Measurements from ENCODE around the gene CAMK2N2. TPM values are rescaled to one million over a fixed set of nuclear protein-coding genes. Genes with fewer than 3 reads are reported as not detected.
A peak's percentile ranks its signal among the peaks of the same experiment; 100 is the strongest.

Gene CAMK2N2
- total RNA-seq, 4 donors from 2014 or later = not detected

GRCh38 chr3:184249412-184250166, 11.8 kb downstream of the CAMK2N2 start, which contains the start of gene EEF1AKMT4:
Gene EEF1AKMT4, plus strand, starts transcription at chr3:184249672. Its CDS starts 23 bp downstream, at chr3:184249695.
- Histone ChIP-seq H3K36me3 (peaks cover 9 to 11% of the 10 kb centered on the region in 2 donors), H3K4me1 (peaks cover 18 to 30% of the 10 kb centered on the region in 2 donors), H3K9me3 (no peaks in the 10 kb centered on the region), H3K27me3 (no peaks in the 10 kb centered on the region), H3K27ac (peak within 1 kb of the TSS; percentile 51 to 82 (median 68)), H3K4me3 (replicated peaks in 1 of 3) (peak within 1 kb of the TSS; percentile 64 to 91 (median 89))
- intact Hi-C loops (cut with DNase I) = loop anchor here (10.0 kb wide), 1 partner anchor 355 kb away; no protein-coding TSS in a partner anchor
- 0 to 1% methylated on average over 10 to 40 of the region's 54 CpGs for WGBS, 2 donors
- TF ChIP-seq POLR2A (IDR thresholded peaks at IDR 0.05) = peak in 1 of 2 donors; percentile 63
- TF ChIP-seq, protein P1, sequence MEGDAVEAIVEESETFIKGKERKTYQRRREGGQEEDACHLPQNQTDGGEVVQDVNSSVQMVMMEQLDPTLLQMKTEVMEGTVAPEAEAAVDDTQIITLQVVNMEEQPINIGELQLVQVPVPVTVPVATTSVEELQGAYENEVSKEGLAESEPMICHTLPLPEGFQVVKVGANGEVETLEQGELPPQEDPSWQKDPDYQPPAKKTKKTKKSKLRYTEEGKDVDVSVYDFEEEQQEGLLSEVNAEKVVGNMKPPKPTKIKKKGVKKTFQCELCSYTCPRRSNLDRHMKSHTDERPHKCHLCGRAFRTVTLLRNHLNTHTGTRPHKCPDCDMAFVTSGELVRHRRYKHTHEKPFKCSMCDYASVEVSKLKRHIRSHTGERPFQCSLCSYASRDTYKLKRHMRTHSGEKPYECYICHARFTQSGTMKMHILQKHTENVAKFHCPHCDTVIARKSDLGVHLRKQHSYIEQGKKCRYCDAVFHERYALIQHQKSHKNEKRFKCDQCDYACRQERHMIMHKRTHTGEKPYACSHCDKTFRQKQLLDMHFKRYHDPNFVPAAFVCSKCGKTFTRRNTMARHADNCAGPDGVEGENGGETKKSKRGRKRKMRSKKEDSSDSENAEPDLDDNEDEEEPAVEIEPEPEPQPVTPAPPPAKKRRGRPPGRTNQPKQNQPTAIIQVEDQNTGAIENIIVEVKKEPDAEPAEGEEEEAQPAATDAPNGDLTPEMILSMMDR (IDR thresholded peaks at IDR 0.05) = peak in 3 of 6 experiments; percentile 8 to 28 (median 17)
- peak; percentile 96 to 98 for DNase-seq

GRCh38 chr3:184248454-184249411, 12.6 kb downstream of the CAMK2N2 start, which contains the start of gene ALG3:
Gene ALG3, minus strand, starts transcription at chr3:184248962. Its CDS starts 22 bp downstream, at chr3:184248940.
- Histone ChIP-seq H3K4me1 (peaks cover 16 to 27% of the 10 kb centered on the region in 2 donors), H3K4me3 (replicated peaks in 1 of 3) (peak within 1 kb of the TSS; percentile 64 to 91 (median 89)), H3K36me3 (peaks cover 17 to 20% of the 10 kb centered on the region in 2 donors), H3K9me3 (no peaks in the 10 kb centered on the region), H3K27me3 (no peaks in the 10 kb centered on the region), H3K27ac (peak within 1 kb of the TSS; percentile 51 to 82 (median 68))
- intact Hi-C loops (cut with DNase I) = loop anchor here (10.0 kb wide), 1 partner anchor 354 kb away; no protein-coding TSS in a partner anchor
- WGBS, 2 donors = 0% methylated on average over 21 to 35 of the region's 49 CpGs
- TF ChIP-seq, protein P1 (IDR thresholded peaks at IDR 0.05) = peak in 1 of 6 experiments; percentile 13
- peak; percentile 3 to 69 for TF ChIP-seq POLR2A (IDR thresholded peaks at IDR 0.05)
- DNase-seq = peak; percentile 81 to 82

DNA sequence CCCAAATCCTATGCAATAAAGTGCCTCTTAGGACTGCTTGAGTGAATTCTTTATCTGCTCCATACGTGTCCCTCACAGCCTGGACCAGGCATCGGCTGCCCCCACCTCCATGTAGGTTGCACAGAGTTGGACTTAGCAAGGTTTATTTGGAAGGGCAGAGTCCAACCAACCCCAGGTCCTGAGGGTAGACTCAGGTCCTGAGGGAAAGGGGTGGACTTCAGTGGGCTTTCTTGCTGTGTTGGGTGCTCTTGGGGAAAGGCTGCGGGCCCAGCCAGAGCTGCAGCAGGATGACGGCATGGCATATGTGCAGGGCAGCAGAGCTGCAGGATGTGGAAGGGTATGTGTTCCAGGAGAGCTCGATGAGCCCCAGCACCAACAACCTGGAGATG, 19.1 kb downstream of the CAMK2N2 start:
- no peaks in the 10 kb centered on the region for H3K27me3 ChIP-seq
- TF ChIP-seq, protein P1 (IDR thresholded peaks at IDR 0.05) = no peak
- TF ChIP-seq POLR2A (IDR thresholded peaks at IDR 0.05) = no peak
- peaks cover 9 to 12% of the 10 kb centered on the region in 2 donors for H3K4me1 ChIP-seq
- H3K9me3 ChIP-seq = no peaks in the 10 kb centered on the region
- H3K36me3 ChIP-seq = peaks cover 31 to 35% of the 10 kb centered on the region in 2 donors
- H3K27ac ChIP-seq = no peak overlapping the region
- WGBS, 2 donors = 87 to 94% methylated on average over 5 of the region's 5 CpGs
- intact Hi-C loops (cut with DNase I) = loop anchor here (5.0 to 10.0 kb wide), 3 partner anchors 55 to 347 kb away; partner anchors contain the start of gene ABCF3
- no peak for DNase-seq
- no peak overlapping the region for H3K4me3 ChIP-seq (replicated peaks in 1 of 3)

GRCh38 chr3:184241447-184242296, 19.7 kb downstream of the CAMK2N2 start:
- no peaks in the 10 kb centered on the region for H3K9me3 ChIP-seq
- intact Hi-C loops (cut with DNase I) = loop anchor here (5.0 to 10.0 kb wide), 3 partner anchors 54 to 347 kb away; partner anchors contain the start of gene ABCF3
- H3K27ac ChIP-seq = no peak overlapping the region
- peak; percentile 87 to 91 for DNase-seq
- H3K36me3 ChIP-seq = peaks cover 31 to 35% of the 10 kb centered on the region in 2 donors
- H3K27me3 ChIP-seq = no peaks in the 10 kb centered on the region
- peaks cover 9 to 12% of the 10 kb centered on the region in 2 donors for H3K4me1 ChIP-seq
- peak in 1 of 2 donors; percentile 26 for TF ChIP-seq POLR2A (IDR thresholded peaks at IDR 0.05)
- TF ChIP-seq, protein P1 (IDR thresholded peaks at IDR 0.05) = peak in 5 of 6 experiments; percentile 53 to 72 (median 64)
- H3K4me3 ChIP-seq (replicated peaks in 1 of 3) = peak overlapping the region in 1 of 3 donors; percentile 17
- 31 to 50% methylated on average over 12 to 26 of the region's 46 CpGs for WGBS, 2 donors
